Islet of Langerhans (tissue), 1 donor: ENCODE measurements around the gene DHRS1.
"Not testable (repeated sequence)": the region's sequence is repeated elsewhere in the genome, so short reads cannot be mapped to it uniquely, and the experiment has no call there.

ENCODE experiments used
- FAIRE-seq: peaks from one replicate; lab custom pipeline; 2011; peaks lifted over from hg19 to GRCh38; lab: Jason Lieb, UNC

The DHRS1 gene

GRCh38 chr14:24246765-24247212, 52.8 kb downstream of the DHRS1 start:
- no peak for FAIRE-seq

- FAIRE-seq: not testable (repeated sequence)
Observed at GRCh38 chr14:24245350-24245749, 54.2 kb downstream of the DHRS1 start.

GRCh38 chr14:24243336-24243836, 56.2 kb downstream of the DHRS1 start:
- no peak for FAIRE-seq

- FAIRE-seq: no peak
Observed at GRCh38 chr14:24241829-24242443, 57.6 kb downstream of the DHRS1 start.
